Transverse colon (tissue), 4 donors: ENCODE data around the gene TRMO.

Experiments
- CTCF ChIP-seq, 5 experiments: fragments of 200-600 bp in 3 of 5; fragments of 450-650 bp in 2 of 5; sonication (generic) in 3 of 5; IDR thresholded peaks; 1 replicate in 2 of 5; 2 replicates in 3 of 5; pipeline ENCODE4 v1.5.1; 2016 to 2017; ENCODE audit warnings: antibody characterized with exemption in 5 of 5, inconsistent platforms in 3 of 5, mild to moderate bottlenecking in 2 of 5, moderate library complexity in 1 of 5
- POLR2AphosphoS5 ChIP-seq, 3 donors: sonication (generic); formaldehyde crosslinking; IDR thresholded peaks; one replicate each; pipeline ENCODE4 v1.6.1; 2016; ENCODE audit warnings: antibody characterized with exemption in 3 of 3

GRCh38 chr9:97876061-97876460 is 46.2 kb downstream of the TRMO start:
- TF ChIP-seq POLR2AphosphoS5 (IDR thresholded peaks at IDR 0.05) (no peak), CTCF (IDR thresholded peaks at IDR 0.05) (no peak)
